GM21390 (cell line): ENCODE results near the gene KDM2A.

Experiments
- ATAC-seq: cut with Tn5 transposase; IDR thresholded peaks from one replicate; pipeline ENCODE4 v1.9.1; 2021; ENCODE audit not compliant: unreplicated experiment

KDM2A gene

GRCh38 chr11:67282876-67283371, 163.9 kb downstream of the KDM2A start:
- no peak for ATAC-seq

GRCh38 chr11:67283481-67283963, 164.5 kb downstream of the KDM2A start:
- ATAC-seq: no peak

- no peak for ATAC-seq
Observed at GRCh38 chr11:67284811-67285540, 165.9 kb downstream of the KDM2A start.

GRCh38 chr11:67285541-67286498, 166.8 kb downstream of the KDM2A start:
- ATAC-seq: no peak

GRCh38 chr11:67286621-67287333, 167.7 kb downstream of the KDM2A start:
- ATAC-seq: no peak

- ATAC-seq: no peak
Observed at GRCh38 chr11:67287355-67288197, 168.5 kb downstream of the KDM2A start.

GRCh38 chr11:67288198-67288451, 169.1 kb downstream of the KDM2A start:
- ATAC-seq: no peak

- ATAC-seq: peak; percentile 59
Observed at GRCh38 chr11:67288452-67289225, 169.6 kb downstream of the KDM2A start.

GRCh38 chr11:67289226-67289650, 170.2 kb downstream of the KDM2A start, which contains the start of gene ANKRD13D:
Gene ANKRD13D, plus strand, starts transcription at chr11:67289303. Its CDS starts 158 bp downstream, at chr11:67289461.
- peak; percentile 45 for ATAC-seq

GRCh38 chr11:67289651-67290479, 170.8 kb downstream of the KDM2A start:
- ATAC-seq: no peak

GRCh38 chr11:67290801-67291200, 171.7 kb downstream of the KDM2A start:
- ATAC-seq: no peak

- no peak for ATAC-seq
Observed at GRCh38 chr11:67291481-67292381, 172.7 kb downstream of the KDM2A start.

GRCh38 chr11:67292671-67293070, 173.6 kb downstream of the KDM2A start:
- no peak for ATAC-seq

GRCh38 chr11:67293090-67293489, 174.0 kb downstream of the KDM2A start:
- ATAC-seq: no peak

GRCh38 chr11:67295846-67296245, 176.8 kb downstream of the KDM2A start:
- no peak for ATAC-seq

GRCh38 chr11:67298786-67299185, 179.7 kb downstream of the KDM2A start:
- no peak for ATAC-seq

GRCh38 chr11:67299471-67300191, 180.6 kb downstream of the KDM2A start:
- no peak for ATAC-seq
